Smooth muscle cell (in vitro differentiated cells): ENCODE results near the gene NOTCH2NLA. TPM values are rescaled to one million over a fixed set of nuclear protein-coding genes. Genes with fewer than 3 reads are reported as not detected.
"Not testable (repeated sequence)": the region's sequence is repeated elsewhere in the genome, so short reads cannot be mapped to it uniquely, and the experiment has no call there.

ENCODE experiments used
- DNase-seq: peaks from one replicate; lab custom pipeline; 2025; ENCODE audit not compliant: unreplicated experiment; lab: John Stamatoyannopoulos, UW
- H2AFZ ChIP-seq: fragments of 200-600 bp; sonication (generic); 2 replicates; pipeline ENCODE4 v1.6.0; 2016; ENCODE audit warnings: antibody characterized with exemption, low read depth, mild to moderate bottlenecking
- H3F3A ChIP-seq: fragments of 200-600 bp; sonication (generic); 2 replicates; pipeline ENCODE4 v1.6.0; 2017; ENCODE audit warnings: antibody characterized with exemption, low read depth
- H3K27ac ChIP-seq: fragments of 200-600 bp; sonication (generic); 2 replicates; pipeline ENCODE4 v1.5.1; 2016; ENCODE audit warnings: low read depth, mild to moderate bottlenecking
- H3K27me3 ChIP-seq: fragments of 200-600 bp; sonication (generic); 2 replicates; pipeline ENCODE4 v1.6.1; 2016; ENCODE audit warnings: low read depth, mild to moderate bottlenecking
- H3K36me3 ChIP-seq: fragments of 200-600 bp; sonication (generic); 2 replicates; pipeline ENCODE4 v1.5.1; 2016; ENCODE audit warnings: low read depth
- H3K4me1 ChIP-seq: fragments of 200-600 bp; sonication (generic); 2 replicates; pipeline ENCODE4 v1.5.1; 2016; ENCODE audit warnings: low read depth
- H3K4me2 ChIP-seq: fragments of 200-600 bp; sonication (generic); 2 replicates; pipeline ENCODE4 v1.6.0; 2016; ENCODE audit warnings: mild to moderate bottlenecking
- H3K4me3 ChIP-seq: fragments of 200-600 bp; sonication (generic); 2 replicates; pipeline ENCODE4 v1.5.1; 2016; ENCODE audit warnings: mild to moderate bottlenecking
- H3K79me2 ChIP-seq: fragments of 200-600 bp; sonication (generic); 2 replicates; pipeline ENCODE4 v1.6.0; 2016; ENCODE audit warnings: low read depth, mild to moderate bottlenecking
- H3K9ac ChIP-seq: fragments of 200-600 bp; sonication (generic); 2 replicates; pipeline ENCODE4 v1.6.0; 2016; ENCODE audit warnings: low read depth
- H3K9me3 ChIP-seq: fragments of 200-600 bp; sonication (generic); replicated peaks from 2 replicates; pipeline ENCODE4 v1.5.1; 2016; ENCODE audit warnings: low read depth
- H4K20me1 ChIP-seq: fragments of 200-600 bp; sonication (generic); 2 replicates; pipeline ENCODE4 v1.6.0; 2016; ENCODE audit warnings: low read depth
- WGBS: methylation state at CpG from one replicate; pipeline ENCODE4 v1.1.7; 2016; ENCODE audit warnings: low lambda C conversion rate; 5-methylcytosine and 5-hydroxymethylcytosine counted together
- polyA plus RNA-seq: library from polyadenylated mRNA; unstranded; fragments of >200 nt; fragmentation: Nextera tagmentation; extraction: Ambion mirVana; gene quantifications from 2 replicates; pipeline ENCODE4 v1.2.1, GENCODE V29; 2016
- total RNA-seq: library from RNA; depleted of rRNA; stranded (reverse); fragments of >200 nt; gene quantifications from 2 replicates; pipeline ENCODE4 v1.2.3, GENCODE V29; 2014

NOTCH2NLA gene
- total and polyA plus RNA-seq, 2 experiments from 2014 or later: 26.1 to 30.7 TPM

DNA sequence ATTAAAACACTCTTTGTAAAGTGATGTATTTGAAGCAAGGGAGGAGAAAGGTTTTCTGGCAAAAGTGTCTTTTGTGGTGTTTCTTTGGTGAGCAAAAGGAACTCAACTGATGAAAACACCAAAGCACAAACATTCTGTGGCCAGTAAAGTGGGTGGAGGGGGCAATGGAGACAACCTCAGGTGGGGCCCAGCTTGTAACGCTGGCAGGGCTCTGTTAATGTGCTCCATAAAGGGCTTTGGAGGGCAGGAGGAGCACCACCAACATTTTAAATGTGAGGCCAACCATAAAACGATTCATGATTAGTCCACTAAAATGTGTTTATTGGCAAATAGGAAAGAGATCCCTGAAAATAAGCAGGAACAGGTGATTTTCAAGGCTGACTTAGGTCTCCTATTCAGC, 7.8 kb upstream of the NOTCH2NLA start:
- H3K9ac ChIP-seq, H4K20me1 ChIP-seq, H3F3A ChIP-seq, H3K36me3 ChIP-seq, H3K79me2 ChIP-seq, H3K4me2 ChIP-seq, H3K27ac ChIP-seq, H2AFZ ChIP-seq, DNase-seq, H3K9me3 ChIP-seq, H3K27me3 ChIP-seq, H3K4me1 ChIP-seq, H3K4me3 ChIP-seq: not testable (repeated sequence)
- WGBS: no CpG with 5 or more reads among the region's 2 CpGs

DNA sequence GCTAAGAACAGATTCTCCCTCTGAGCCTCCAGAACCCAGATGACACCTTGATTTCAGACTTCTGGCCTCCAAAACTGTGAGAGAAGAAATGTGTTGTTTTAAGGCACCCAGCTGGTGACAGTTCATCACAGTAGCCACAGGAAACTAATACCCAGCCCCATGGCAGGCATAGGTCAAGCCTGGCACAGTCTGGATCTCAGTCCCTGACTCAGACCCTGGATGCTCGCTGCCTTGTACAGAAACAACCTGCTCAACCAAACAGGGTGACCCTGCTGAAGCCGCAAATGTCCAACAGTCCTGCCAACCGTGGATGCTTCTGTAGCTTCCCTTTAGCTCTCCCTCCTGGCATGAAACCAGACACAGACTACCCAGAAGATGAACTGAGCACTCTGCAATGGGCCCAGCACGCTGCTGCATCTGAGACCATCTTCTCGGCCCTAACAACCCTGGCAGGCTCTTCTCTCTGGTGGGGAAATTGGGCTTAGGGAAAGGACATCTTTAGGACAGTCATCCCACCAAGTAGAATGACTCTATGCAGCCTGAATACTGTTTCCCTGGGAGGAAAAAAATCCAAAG, 7.3 kb upstream of the NOTCH2NLA start:
- not testable (repeated sequence) for H3F3A ChIP-seq, H3K9ac ChIP-seq, H4K20me1 ChIP-seq, H3K27ac ChIP-seq, H3K27me3 ChIP-seq, DNase-seq, H3K9me3 ChIP-seq, H2AFZ ChIP-seq, H3K4me1 ChIP-seq, H3K36me3 ChIP-seq, H3K4me3 ChIP-seq, H3K79me2 ChIP-seq, H3K4me2 ChIP-seq
- WGBS: no CpG with 5 or more reads among the region's 5 CpGs

DNA sequence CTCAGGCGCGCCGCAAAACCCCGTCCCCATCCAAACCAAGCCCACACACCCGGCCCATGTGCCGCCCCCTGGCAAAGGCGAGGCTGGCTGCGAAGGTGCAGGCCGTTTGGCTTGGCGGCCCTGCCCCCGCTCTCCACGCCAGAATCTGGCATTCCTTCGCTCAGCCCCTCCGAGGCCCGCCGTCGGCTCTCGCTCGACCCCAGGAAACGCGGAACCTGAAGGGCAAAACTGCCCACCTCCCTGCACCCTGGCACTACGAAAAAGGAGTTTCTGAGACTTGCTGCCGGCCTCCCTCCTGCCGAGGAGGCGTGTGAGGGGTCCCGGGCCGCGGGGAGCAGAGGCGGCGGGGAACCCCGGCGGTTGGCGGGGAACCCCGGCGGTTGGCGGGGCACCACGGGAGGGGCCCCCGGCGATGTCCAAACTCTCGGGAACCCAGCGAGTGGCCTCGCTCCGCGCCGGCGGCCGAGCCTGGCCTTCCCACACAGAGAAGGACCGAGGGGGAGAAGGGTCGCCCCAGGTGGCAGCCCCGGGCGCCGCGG, 608 bp downstream of the NOTCH2NLA start:
- under 1% methylated on average over 17 of the region's 53 CpGs for WGBS
- not testable (repeated sequence) for H3K9me3 ChIP-seq, H3K36me3 ChIP-seq, H3K79me2 ChIP-seq, H4K20me1 ChIP-seq, H3K9ac ChIP-seq, DNase-seq, H3K27ac ChIP-seq, H3K27me3 ChIP-seq, H2AFZ ChIP-seq, H3F3A ChIP-seq, H3K4me1 ChIP-seq
- Histone ChIP-seq H3K4me3 (peak overlapping the region; percentile 62), H3K4me2 (peak overlapping the region; percentile 85)

DNA sequence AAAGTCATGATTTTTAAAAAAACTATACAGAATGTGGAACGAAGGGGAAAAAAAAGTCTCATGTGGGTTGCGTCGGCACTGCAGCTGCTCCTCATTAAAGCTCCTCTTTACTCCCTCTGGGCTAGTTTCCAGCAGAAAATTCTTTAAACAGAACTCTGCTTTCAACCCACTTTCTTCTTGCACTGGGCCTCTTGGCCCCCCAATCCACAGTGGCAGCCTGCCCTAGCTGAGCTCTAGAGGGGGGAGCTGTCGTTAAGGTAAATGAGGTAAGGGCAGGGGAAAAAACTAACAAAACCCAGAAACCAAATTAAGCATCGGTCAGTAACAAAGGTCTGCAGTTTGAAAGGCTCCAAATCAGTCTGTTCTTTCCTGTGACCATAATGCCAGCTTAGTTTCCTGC, 54.3 kb downstream of the NOTCH2NLA start:
- H3K36me3 ChIP-seq, H3K79me2 ChIP-seq, H2AFZ ChIP-seq, H3K9me3 ChIP-seq, DNase-seq, H4K20me1 ChIP-seq, H3K9ac ChIP-seq, H3F3A ChIP-seq, H3K4me1 ChIP-seq, H3K27me3 ChIP-seq: not testable (repeated sequence)
- Histone ChIP-seq H3K4me2 (peak overlapping the region; percentile 81), H3K4me3 (peak overlapping the region; percentile 25), H3K27ac (peak overlapping the region; percentile 84)
- 21% methylated on average over 2 of the region's 5 CpGs for WGBS

DNA sequence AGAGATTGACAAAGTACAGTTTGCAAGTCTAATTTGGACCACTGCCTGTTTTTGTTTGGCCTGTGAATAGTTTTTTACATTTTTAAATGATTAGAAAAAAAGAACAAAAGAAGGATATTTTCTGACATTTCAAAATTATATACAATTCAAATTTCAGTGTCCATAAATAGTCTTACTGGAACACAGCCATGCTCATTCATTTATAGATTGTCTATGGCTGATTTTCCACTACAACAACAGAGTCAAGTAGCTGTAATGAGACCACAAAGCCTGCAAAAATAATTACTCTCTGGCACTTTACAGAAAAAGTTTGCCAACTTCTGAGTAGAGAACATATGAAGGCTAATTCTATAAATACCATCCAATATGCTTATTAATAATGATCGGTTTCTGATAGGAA, 61.1 kb downstream of the NOTCH2NLA start:
- not testable (repeated sequence) for H2AFZ ChIP-seq, H3K4me1 ChIP-seq, H3K27me3 ChIP-seq, H4K20me1 ChIP-seq, H3K27ac ChIP-seq, H3K4me3 ChIP-seq, H3K4me2 ChIP-seq, H3K9me3 ChIP-seq, H3K9ac ChIP-seq, H3K79me2 ChIP-seq, H3F3A ChIP-seq, H3K36me3 ChIP-seq, DNase-seq
- WGBS: no CpG with 5 or more reads among the region's 1 CpG

DNA sequence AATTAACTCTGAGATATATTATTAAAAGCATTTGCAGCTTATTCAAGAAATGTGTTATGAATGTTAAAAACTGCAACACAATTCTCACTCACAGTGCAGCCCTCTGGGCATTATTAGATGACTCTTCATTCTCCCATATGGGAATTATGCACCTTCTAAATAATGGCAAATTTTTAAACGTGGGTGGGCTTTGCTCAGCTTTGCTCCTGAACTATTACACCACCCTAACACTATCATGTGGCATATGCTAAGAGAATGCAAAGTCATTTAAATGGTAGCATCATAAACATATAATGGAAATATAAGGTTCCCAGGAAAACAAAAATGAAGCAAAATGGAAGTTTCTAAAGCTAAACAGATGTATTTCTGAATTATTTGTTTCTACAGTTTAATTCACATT, 61.5 kb downstream of the NOTCH2NLA start:
- H3K4me2 ChIP-seq, H4K20me1 ChIP-seq, H3K4me3 ChIP-seq, H3K4me1 ChIP-seq, H3F3A ChIP-seq, H3K79me2 ChIP-seq, H3K27me3 ChIP-seq, H3K9ac ChIP-seq, H2AFZ ChIP-seq, H3K36me3 ChIP-seq, H3K27ac ChIP-seq, H3K9me3 ChIP-seq, DNase-seq: not testable (repeated sequence)
- WGBS: no CpG with 5 or more reads among the region's 1 CpG
